ENCODE data around the gene SMARCC1.

Gene SMARCC1

DNA sequence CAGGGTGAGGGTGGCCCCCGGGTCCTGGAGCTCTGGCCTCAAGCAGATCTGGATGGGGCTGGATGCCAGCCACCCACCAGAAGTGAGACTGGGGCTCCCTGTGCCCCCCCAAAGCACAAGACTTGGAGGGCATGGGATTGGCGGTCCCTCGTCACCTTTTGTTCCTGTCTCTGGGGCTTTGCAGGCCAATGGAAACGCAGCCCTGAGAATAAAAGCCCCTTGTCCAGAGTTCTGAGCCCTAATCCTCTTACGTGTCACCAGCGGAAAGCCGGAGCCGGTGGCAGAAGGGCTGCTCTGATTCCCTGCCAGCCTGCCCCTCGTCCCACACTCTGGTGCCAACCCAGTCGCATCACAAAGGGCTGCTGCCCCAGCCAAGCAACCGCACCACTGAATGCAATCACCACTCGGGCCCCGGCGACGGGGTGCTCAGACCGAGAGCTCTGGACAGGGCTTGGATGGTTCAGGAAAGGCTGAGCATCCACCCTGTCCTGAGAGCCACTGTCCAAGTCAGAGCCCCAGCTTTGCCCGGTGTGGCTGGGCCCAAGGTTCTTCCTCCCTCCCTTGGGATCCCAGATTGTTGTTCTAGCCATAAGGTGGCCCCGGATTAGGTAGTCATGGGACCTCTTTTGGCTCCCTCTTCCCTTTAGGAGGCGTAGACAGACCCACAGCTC, 245.3 kb downstream of the SMARCC1 start:
- peak; percentile 68 for DNase-seq
- TF ChIP-seq, protein P1, sequence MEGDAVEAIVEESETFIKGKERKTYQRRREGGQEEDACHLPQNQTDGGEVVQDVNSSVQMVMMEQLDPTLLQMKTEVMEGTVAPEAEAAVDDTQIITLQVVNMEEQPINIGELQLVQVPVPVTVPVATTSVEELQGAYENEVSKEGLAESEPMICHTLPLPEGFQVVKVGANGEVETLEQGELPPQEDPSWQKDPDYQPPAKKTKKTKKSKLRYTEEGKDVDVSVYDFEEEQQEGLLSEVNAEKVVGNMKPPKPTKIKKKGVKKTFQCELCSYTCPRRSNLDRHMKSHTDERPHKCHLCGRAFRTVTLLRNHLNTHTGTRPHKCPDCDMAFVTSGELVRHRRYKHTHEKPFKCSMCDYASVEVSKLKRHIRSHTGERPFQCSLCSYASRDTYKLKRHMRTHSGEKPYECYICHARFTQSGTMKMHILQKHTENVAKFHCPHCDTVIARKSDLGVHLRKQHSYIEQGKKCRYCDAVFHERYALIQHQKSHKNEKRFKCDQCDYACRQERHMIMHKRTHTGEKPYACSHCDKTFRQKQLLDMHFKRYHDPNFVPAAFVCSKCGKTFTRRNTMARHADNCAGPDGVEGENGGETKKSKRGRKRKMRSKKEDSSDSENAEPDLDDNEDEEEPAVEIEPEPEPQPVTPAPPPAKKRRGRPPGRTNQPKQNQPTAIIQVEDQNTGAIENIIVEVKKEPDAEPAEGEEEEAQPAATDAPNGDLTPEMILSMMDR (IDR thresholded peaks at IDR 0.05; ENCODE audit: low read depth, low read length) = no peak
- H3K4me3 ChIP-seq (ENCODE audit: low read depth, low read length) = no peak overlapping the region
- H3K27ac ChIP-seq = peak overlapping the region; percentile 62
- H3K9me3 ChIP-seq (ENCODE audit: severe bottlenecking) = no peaks in the 10 kb centered on the region
- no peaks in the 10 kb centered on the region for H3K27me3 ChIP-seq (ENCODE audit: insufficient read depth, low read depth, severe bottlenecking)
- no peaks in the 10 kb centered on the region for H3K36me3 ChIP-seq

Data from WERI-Rb-1 (cell line).